Endodermal cell (in vitro differentiated cells): ENCODE data around the gene FTO. TPM values are rescaled to one million over a fixed set of nuclear protein-coding genes. Genes with fewer than 3 reads are reported as not detected.

ENCODE experiments used
- DNase-seq: peaks from one replicate; pipeline ENCODE4 v3.0.0-alpha.2; 2017
- H3K27ac ChIP-seq: 2 replicates; pipeline ENCODE4 v1.5.1; 2013; ENCODE audit warnings: mild to moderate bottlenecking, low read depth, low read length, moderate library complexity
- H3K27me3 ChIP-seq: 2 replicates; pipeline ENCODE4 v1.6.1; 2013; ENCODE audit warnings: mild to moderate bottlenecking, low read length, moderate library complexity; ENCODE audit not compliant: insufficient read depth, control insufficient read depth, poor library complexity, severe bottlenecking
- H3K36me3 ChIP-seq: 2 replicates; pipeline ENCODE4 v1.7.0; 2013; ENCODE audit warnings: mild to moderate bottlenecking, low read length, moderate library complexity; ENCODE audit not compliant: control insufficient read depth, insufficient read depth
- H3K4me1 ChIP-seq: one replicate; pipeline ENCODE4 v1.7.0; 2013; ENCODE audit warnings: low read length; ENCODE audit not compliant: control insufficient read depth, insufficient read depth
- H3K4me3 ChIP-seq: 2 replicates; pipeline ENCODE4 v1.5.1; 2013; ENCODE audit warnings: mild to moderate bottlenecking, low read length, moderate library complexity
- H3K9ac ChIP-seq: 2 replicates; pipeline ENCODE4 v1.6.1; 2013; ENCODE audit warnings: mild to moderate bottlenecking, low read length, moderate library complexity; ENCODE audit not compliant: poor library complexity, severe bottlenecking; ENCODE audit errors: extremely low read depth
- H3K9me3 ChIP-seq: 2 replicates; pipeline ENCODE4 v1.6.1; 2013; ENCODE audit warnings: mild to moderate bottlenecking, low read length, moderate library complexity; ENCODE audit not compliant: control insufficient read depth
- H3K27ac Mint-ChIP-seq: 2 replicates; pipeline ENCODE4 v1.8.0; 2020; ENCODE audit warnings: mixed read lengths
- H3K27me3 Mint-ChIP-seq: 2 replicates; pipeline ENCODE4 v1.8.0; 2021; ENCODE audit warnings: mild to moderate bottlenecking, mixed read lengths; ENCODE audit not compliant: insufficient read depth
- H3K36me3 Mint-ChIP-seq: 2 replicates; pipeline ENCODE4 v1.8.0; 2020; ENCODE audit warnings: low read depth, mixed read lengths
- H3K4me1 Mint-ChIP-seq: 2 replicates; pipeline ENCODE4 v1.8.0; 2020; ENCODE audit warnings: mixed read lengths
- H3K4me3 Mint-ChIP-seq: 2 replicates; pipeline ENCODE4 v1.8.0; 2020; ENCODE audit warnings: mild to moderate bottlenecking, moderate library complexity, mixed read lengths
- H3K9me3 Mint-ChIP-seq: 2 replicates; pipeline ENCODE4 v1.8.0; 2020; ENCODE audit warnings: mild to moderate bottlenecking, mixed read lengths
- CTCF ChIP-seq: fragments of 200-600 bp; sonication (generic); conservative IDR thresholded peaks from 2 replicates; pipeline ENCODE4 v1.5.0; 2021; ENCODE audit warnings: antibody characterized with exemption, mild to moderate bottlenecking
- WGBS, 2 experiments: methylation state at CpG; one replicate each; pipeline versions ENCODE4 v1.1.5 to v1.1.7; 2013; ENCODE audit warnings: missing lambda C conversion rate in 2 of 2, mixed read lengths in 1 of 2; ENCODE audit not compliant: insufficient coverage in 1 of 2, insufficient read length in 1 of 2; 5-methylcytosine and 5-hydroxymethylcytosine counted together
- total RNA-seq, 2 donors: library from RNA; stranded (reverse); fragmentation: NEBNext Ultra II Directional in 1 of 2; extraction: Animal tissue kit (Norgen Biotek cat#: 25700) in 1 of 2; gene quantifications; 2 replicates in 1 of 2; 3 replicates in 1 of 2; pipeline ENCODE4 v1.2.1, GENCODE V29; 2021

FTO gene
- total RNA-seq, 2 donors from 2014 or later, result 80.3 to 102 TPM

- H3K9me3 Mint-ChIP-seq, result no peaks in the 10 kb centered on the region
- no peaks in the 10 kb centered on the region for H3K36me3 ChIP-seq
- no peak for DNase-seq
- no peaks in the 10 kb centered on the region for H3K27me3 Mint-ChIP-seq
- no peak overlapping the region for H3K9ac ChIP-seq
- no peak overlapping the region for H3K4me3 Mint-ChIP-seq
- 81 to 86% methylated on average over 3 of the region's 3 CpGs for WGBS, 2 experiments
- peaks cover 14% of the 10 kb centered on the region for H3K9me3 ChIP-seq
- no peak for TF ChIP-seq CTCF
- no peak overlapping the region for H3K4me3 ChIP-seq
- H3K36me3 Mint-ChIP-seq, result peaks cover 2% of the 10 kb centered on the region
- no peak overlapping the region for H3K27ac ChIP-seq
- H3K4me1 ChIP-seq, result no peaks in the 10 kb centered on the region
- H3K27ac Mint-ChIP-seq, result peak overlapping the region; percentile 62
- no peaks in the 10 kb centered on the region for H3K27me3 ChIP-seq
- H3K4me1 Mint-ChIP-seq, result peaks cover 20% of the 10 kb centered on the region
These were observed 41.1 kb downstream of the FTO start for GRCh38 chr16:53745086-53745485.

GRCh38 chr16:53745753-53746266, 41.9 kb downstream of the FTO start:
- Histone ChIP-seq H3K27me3 (no peaks in the 10 kb centered on the region), H3K4me3 (no peak overlapping the region), H3K36me3 (no peaks in the 10 kb centered on the region), H3K9me3 (peaks cover 14% of the 10 kb centered on the region), H3K9ac (no peak overlapping the region), H3K4me1 (no peaks in the 10 kb centered on the region), H3K27ac (no peak overlapping the region)
- H3K4me3 Mint-ChIP-seq, result no peak overlapping the region
- no peaks in the 10 kb centered on the region for H3K9me3 Mint-ChIP-seq
- no peak overlapping the region for H3K27ac Mint-ChIP-seq
- H3K27me3 Mint-ChIP-seq, result no peaks in the 10 kb centered on the region
- DNase-seq, result no peak
- peaks cover 20% of the 10 kb centered on the region for H3K4me1 Mint-ChIP-seq
- WGBS, 2 experiments, result 79 to 100% methylated on average over 2 to 3 of the region's 4 CpGs
- peak; percentile 49 for TF ChIP-seq CTCF
- peaks cover 2% of the 10 kb centered on the region for H3K36me3 Mint-ChIP-seq

- Mint-ChIP-seq H3K27me3 (no peaks in the 10 kb centered on the region), H3K36me3 (peaks cover 2% of the 10 kb centered on the region), H3K4me3 (no peak overlapping the region), H3K9me3 (no peaks in the 10 kb centered on the region), H3K27ac (no peak overlapping the region), H3K4me1 (peaks cover 15% of the 10 kb centered on the region)
- Histone ChIP-seq H3K27me3 (no peaks in the 10 kb centered on the region), H3K9ac (no peak overlapping the region), H3K4me3 (no peak overlapping the region), H3K9me3 (peaks cover 6% of the 10 kb centered on the region), H3K36me3 (no peaks in the 10 kb centered on the region), H3K4me1 (no peaks in the 10 kb centered on the region), H3K27ac (no peak overlapping the region)
- TF ChIP-seq CTCF, result no peak
- DNase-seq, result no peak
- WGBS, 2 experiments, result 100% methylated on average over 1 of the region's 1 CpG; no CpG with 5 or more reads in 1 of the 2 experiments
These were observed 48.6 kb downstream of the FTO start for GRCh38 chr16:53752560-53752959.
